ENCODE measurements around the gene ATP10D. TPM values are rescaled to one million over a fixed set of nuclear protein-coding genes. Genes with fewer than 3 reads are reported as not detected.

The ATP10D gene
- total and polyA plus RNA-seq, 4 donors: 13.0 to 52.8 (median 21.5) TPM

DNA sequence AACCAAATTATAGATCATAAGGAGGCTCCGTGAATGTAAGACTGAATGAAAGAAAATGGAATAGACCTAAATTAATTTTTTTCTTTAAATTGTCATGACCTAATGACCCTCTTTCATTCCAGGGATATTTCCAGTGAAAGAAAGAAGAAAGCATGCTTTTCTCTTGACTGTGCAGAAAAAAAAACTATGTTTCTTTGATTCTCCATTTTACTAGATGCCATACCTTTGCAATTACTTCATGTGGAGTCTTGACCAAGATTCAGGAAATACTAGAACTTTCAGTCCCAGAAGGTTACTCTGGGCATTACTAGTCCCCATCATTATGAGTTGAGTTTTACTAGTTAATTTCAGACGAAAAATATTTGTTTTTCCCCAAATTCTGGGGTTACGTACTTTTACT is 15.1 kb upstream of the ATP10D start:
- Histone ChIP-seq H3K27ac (ENCODE audit: low read depth, low read length) (no peak overlapping the region), H3K9me3 (ENCODE audit: control insufficient read depth, insufficient read depth, low read length) (no peaks in the 10 kb centered on the region), H3K36me3 (ENCODE audit: control insufficient read depth, insufficient read depth, low read length) (no peaks in the 10 kb centered on the region), H3K4me3 (ENCODE audit: low read depth, low read length) (no peak overlapping the region), H3K4me1 (ENCODE audit: control insufficient read depth, insufficient read depth, low read length) (no peaks in the 10 kb centered on the region), H3K27me3 (ENCODE audit: control insufficient read depth, insufficient read depth, low read length) (no peaks in the 10 kb centered on the region)
- WGBS (ENCODE audit: insufficient coverage): no CpG with 5 or more reads among the region's 3 CpGs
- no peak for DNase-seq (ENCODE audit: low read depth in 4 of 6, low spot score in 6 of 6)

DNA sequence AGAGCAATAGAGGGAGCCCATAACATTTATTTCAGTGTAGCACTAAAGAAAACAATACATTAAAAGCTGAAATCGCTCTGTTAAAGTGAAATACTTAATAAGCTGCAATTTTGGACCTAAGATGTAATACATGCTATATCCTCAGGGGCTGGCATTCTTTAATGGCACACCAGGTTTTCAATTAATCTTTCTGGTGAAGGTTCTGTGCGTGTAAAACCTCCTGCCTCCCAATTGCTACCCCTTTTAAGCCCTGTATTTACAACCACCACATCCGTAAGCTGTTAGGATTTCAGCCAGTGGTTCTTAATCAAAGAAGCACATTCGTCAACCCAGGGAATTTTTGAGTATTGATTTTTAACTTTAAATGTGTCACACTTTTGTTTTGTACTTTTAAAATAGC is 14.0 kb upstream of the ATP10D start:
- WGBS (ENCODE audit: insufficient coverage): no CpG with 5 or more reads among the region's 4 CpGs
- H3K27ac ChIP-seq (ENCODE audit: low read depth, low read length): no peak overlapping the region

DNA sequence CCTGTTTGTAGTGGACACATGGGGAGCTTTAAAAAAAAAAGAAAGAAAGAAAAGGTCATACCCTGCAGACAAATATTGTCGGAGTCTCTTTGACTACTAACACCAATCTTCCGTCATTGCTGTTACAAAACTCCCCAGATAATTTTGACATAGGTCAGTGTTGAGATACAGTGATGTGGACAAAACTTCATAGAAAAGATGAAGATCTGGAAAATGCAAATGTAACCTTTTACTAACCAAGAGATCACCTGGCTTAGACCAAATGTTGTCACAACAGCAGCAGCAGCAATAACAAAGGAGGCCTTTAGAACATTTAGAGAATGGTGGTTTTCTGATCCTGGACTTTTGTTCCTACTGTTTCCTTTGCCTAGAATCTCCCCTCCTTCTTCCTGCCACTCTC is 13.5 kb upstream of the ATP10D start:
- Histone ChIP-seq H3K9me3 (ENCODE audit: control insufficient read depth, insufficient read depth, low read length) (no peaks in the 10 kb centered on the region), H3K4me1 (ENCODE audit: control insufficient read depth, insufficient read depth, low read length) (no peaks in the 10 kb centered on the region)
- no CpG with 5 or more reads among the region's 2 CpGs for WGBS (ENCODE audit: insufficient coverage)

More for the DNA sequence above, 14.0 kb upstream of the ATP10D start:
- Histone ChIP-seq H3K27me3 (ENCODE audit: control insufficient read depth, insufficient read depth, low read length) (no peaks in the 10 kb centered on the region), H3K9me3 (ENCODE audit: control insufficient read depth, insufficient read depth, low read length) (no peaks in the 10 kb centered on the region), H3K4me1 (ENCODE audit: control insufficient read depth, insufficient read depth, low read length) (no peaks in the 10 kb centered on the region), H3K4me3 (ENCODE audit: low read depth, low read length) (no peak overlapping the region), H3K36me3 (ENCODE audit: control insufficient read depth, insufficient read depth, low read length) (no peaks in the 10 kb centered on the region)
- DNase-seq (ENCODE audit: low read depth in 4 of 6, low spot score in 6 of 6): peak in 1 of 6 donors; percentile 44

DNA sequence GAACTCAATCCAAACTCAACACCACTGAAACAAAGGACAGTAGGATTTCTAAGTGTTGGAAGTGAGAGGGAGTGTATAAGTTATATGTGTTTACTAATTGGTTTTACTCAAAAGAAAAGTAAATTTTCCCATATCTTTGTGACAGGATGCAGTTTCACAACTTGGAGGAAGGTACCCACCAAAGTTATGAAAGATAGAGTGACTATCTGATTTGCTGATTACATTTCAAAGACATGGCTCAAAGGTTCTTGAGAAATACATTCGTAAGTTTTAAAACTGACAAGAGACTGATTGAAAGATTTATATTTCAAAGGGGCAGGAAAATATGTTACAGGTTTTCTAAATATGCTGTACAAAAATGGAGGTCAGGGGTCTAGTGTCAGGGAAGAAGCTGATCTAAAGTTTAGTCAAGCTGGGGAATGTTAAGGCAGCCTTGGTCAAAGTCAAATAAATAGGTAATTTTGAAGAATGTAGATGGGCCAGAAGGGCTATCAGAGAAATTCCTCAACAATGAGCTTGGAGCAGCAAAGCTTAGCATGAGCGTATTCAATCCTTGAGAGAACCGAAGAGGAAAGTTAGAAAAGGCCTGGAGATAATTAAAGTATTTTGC is 11.8 kb upstream of the ATP10D start:
- Histone ChIP-seq H3K9me3 (ENCODE audit: control insufficient read depth, insufficient read depth, low read length) (no peaks in the 10 kb centered on the region), H3K27ac (ENCODE audit: low read depth, low read length) (no peak overlapping the region), H3K4me1 (ENCODE audit: control insufficient read depth, insufficient read depth, low read length) (no peaks in the 10 kb centered on the region), H3K36me3 (ENCODE audit: control insufficient read depth, insufficient read depth, low read length) (no peaks in the 10 kb centered on the region), H3K27me3 (ENCODE audit: control insufficient read depth, insufficient read depth, low read length) (no peaks in the 10 kb centered on the region), H3K4me3 (ENCODE audit: low read depth, low read length) (no peak overlapping the region)
- 100% methylated on average over 2 of the region's 3 CpGs for WGBS (ENCODE audit: insufficient coverage)
- DNase-seq (ENCODE audit: low read depth in 4 of 6, low spot score in 6 of 6): no peak

More for the DNA sequence above, 13.5 kb upstream of the ATP10D start:
- no peak overlapping the region for H3K27ac ChIP-seq (ENCODE audit: low read depth, low read length)
- H3K36me3 ChIP-seq (ENCODE audit: control insufficient read depth, insufficient read depth, low read length): no peaks in the 10 kb centered on the region
- no peaks in the 10 kb centered on the region for H3K27me3 ChIP-seq (ENCODE audit: control insufficient read depth, insufficient read depth, low read length)
- no peak overlapping the region for H3K4me3 ChIP-seq (ENCODE audit: low read depth, low read length)
- DNase-seq (ENCODE audit: low read depth in 4 of 6, low spot score in 6 of 6): no peak

DNA sequence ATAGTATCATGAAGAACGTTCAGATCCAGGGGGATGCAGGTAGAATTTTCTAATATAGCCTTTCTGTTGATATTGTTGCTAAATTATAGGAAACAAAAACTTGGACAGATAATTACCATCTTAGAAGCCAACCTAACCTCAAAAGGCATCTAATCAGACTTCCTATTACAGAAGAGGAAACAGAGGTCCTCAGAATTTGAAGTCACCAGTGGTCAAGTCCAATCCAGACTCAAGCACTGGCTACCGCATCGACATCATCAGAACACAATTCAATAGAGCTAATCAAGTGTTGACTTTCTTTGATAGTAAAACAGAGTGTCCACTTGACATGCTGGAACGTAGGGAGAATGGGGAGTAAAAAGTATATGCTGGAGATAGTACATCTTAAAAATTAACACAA is 10.3 kb upstream of the ATP10D start:
- no CpG with 5 or more reads among the region's 4 CpGs for WGBS (ENCODE audit: insufficient coverage)
- H3K27ac ChIP-seq (ENCODE audit: low read depth, low read length): no peak overlapping the region
- no peaks in the 10 kb centered on the region for H3K9me3 ChIP-seq (ENCODE audit: control insufficient read depth, insufficient read depth, low read length)
- H3K4me1 ChIP-seq (ENCODE audit: control insufficient read depth, insufficient read depth, low read length): no peaks in the 10 kb centered on the region
- H3K36me3 ChIP-seq (ENCODE audit: control insufficient read depth, insufficient read depth, low read length): no peaks in the 10 kb centered on the region
- no peak overlapping the region for H3K4me3 ChIP-seq (ENCODE audit: low read depth, low read length)
- DNase-seq (ENCODE audit: low read depth in 4 of 6, low spot score in 6 of 6): no peak
- no peaks in the 10 kb centered on the region for H3K27me3 ChIP-seq (ENCODE audit: control insufficient read depth, insufficient read depth, low read length)

DNA sequence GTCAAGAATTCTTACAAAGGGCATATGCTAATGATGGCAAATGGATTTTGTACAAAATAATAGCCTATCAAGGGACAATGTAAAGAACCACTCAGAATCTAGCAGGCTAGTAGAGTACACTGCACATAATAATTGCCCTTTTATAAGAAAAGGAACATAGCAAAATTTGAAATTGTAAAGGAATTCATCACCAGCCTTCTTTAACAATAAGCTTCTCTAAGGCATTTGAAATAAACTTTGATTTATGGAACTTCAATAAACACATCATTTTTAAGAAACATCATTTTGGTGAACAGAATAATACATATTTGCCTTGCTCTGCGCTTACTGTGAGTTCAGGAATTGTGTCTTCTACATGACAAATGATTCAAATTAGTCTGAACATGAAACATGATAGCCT is 9.7 kb upstream of the ATP10D start:
- Histone ChIP-seq H3K4me3 (ENCODE audit: low read depth, low read length) (no peak overlapping the region), H3K4me1 (ENCODE audit: control insufficient read depth, insufficient read depth, low read length) (no peaks in the 10 kb centered on the region), H3K27me3 (ENCODE audit: control insufficient read depth, insufficient read depth, low read length) (no peaks in the 10 kb centered on the region), H3K27ac (ENCODE audit: low read depth, low read length) (no peak overlapping the region), H3K9me3 (ENCODE audit: control insufficient read depth, insufficient read depth, low read length) (no peaks in the 10 kb centered on the region), H3K36me3 (ENCODE audit: control insufficient read depth, insufficient read depth, low read length) (no peaks in the 10 kb centered on the region)
- no CpG with 5 or more reads among the region's 1 CpG for WGBS (ENCODE audit: insufficient coverage)
- DNase-seq (ENCODE audit: low read depth in 4 of 6, low spot score in 6 of 6): no peak

DNA sequence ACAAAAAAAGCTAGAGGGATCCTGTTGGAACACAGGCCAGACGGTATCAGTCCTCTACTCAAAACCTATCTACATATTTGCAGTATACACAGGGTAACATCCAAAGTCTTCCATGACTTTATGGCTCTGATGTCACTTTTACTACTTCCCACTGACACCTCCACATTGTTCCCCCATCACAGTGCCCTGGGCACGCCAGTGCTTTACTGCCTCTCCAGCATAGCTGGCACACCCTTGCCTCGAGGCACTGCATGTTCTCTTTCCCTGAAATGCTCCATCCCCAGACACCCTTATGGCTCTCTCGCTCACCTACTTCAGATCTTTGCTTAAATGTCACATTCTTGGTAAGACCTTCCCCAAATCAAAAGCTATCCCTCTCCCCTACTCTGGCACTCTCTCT is 6.3 kb upstream of the ATP10D start:
- Histone ChIP-seq H3K27me3 (ENCODE audit: control insufficient read depth, insufficient read depth, low read length) (no peaks in the 10 kb centered on the region), H3K4me1 (ENCODE audit: control insufficient read depth, insufficient read depth, low read length) (no peaks in the 10 kb centered on the region), H3K4me3 (ENCODE audit: low read depth, low read length) (no peak overlapping the region), H3K36me3 (ENCODE audit: control insufficient read depth, insufficient read depth, low read length) (no peaks in the 10 kb centered on the region), H3K9me3 (ENCODE audit: control insufficient read depth, insufficient read depth, low read length) (no peaks in the 10 kb centered on the region), H3K27ac (ENCODE audit: low read depth, low read length) (no peak overlapping the region)
- 71% methylated on average over 4 of the region's 4 CpGs for WGBS (ENCODE audit: insufficient coverage)
- no peak for DNase-seq (ENCODE audit: low read depth in 4 of 6, low spot score in 6 of 6)

DNA sequence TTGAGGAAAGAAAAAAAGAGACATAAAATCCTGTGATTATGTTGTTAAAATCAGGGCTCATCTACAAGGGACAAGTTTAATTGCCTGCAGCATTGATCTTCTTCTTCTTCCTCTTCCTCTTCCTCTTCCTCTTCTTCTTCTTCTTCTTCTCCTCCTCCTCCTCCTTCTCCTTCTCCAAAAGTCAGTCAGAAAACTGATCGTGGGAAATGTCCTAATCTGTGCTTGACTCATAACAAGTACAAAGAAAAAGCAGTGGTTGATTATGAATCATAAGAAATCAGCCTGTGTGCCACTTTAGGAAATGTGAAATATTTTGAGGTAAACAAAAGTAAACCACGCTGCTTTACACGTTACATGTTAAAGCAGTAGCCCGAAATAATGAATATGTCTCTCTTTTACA is 2.7 kb upstream of the ATP10D start:
- DNase-seq (ENCODE audit: low read depth in 4 of 6, low spot score in 6 of 6): no peak
- Histone ChIP-seq H3K4me1 (ENCODE audit: control insufficient read depth, insufficient read depth, low read length) (peaks cover 3% of the 10 kb centered on the region), H3K36me3 (ENCODE audit: control insufficient read depth, insufficient read depth, low read length) (no peaks in the 10 kb centered on the region), H3K27ac (ENCODE audit: low read depth, low read length) (no peak overlapping the region), H3K27me3 (ENCODE audit: control insufficient read depth, insufficient read depth, low read length) (no peaks in the 10 kb centered on the region), H3K4me3 (ENCODE audit: low read depth, low read length) (no peak overlapping the region), H3K9me3 (ENCODE audit: control insufficient read depth, insufficient read depth, low read length) (no peaks in the 10 kb centered on the region)
- no CpG with 5 or more reads among the region's 4 CpGs for WGBS (ENCODE audit: insufficient coverage)

DNA sequence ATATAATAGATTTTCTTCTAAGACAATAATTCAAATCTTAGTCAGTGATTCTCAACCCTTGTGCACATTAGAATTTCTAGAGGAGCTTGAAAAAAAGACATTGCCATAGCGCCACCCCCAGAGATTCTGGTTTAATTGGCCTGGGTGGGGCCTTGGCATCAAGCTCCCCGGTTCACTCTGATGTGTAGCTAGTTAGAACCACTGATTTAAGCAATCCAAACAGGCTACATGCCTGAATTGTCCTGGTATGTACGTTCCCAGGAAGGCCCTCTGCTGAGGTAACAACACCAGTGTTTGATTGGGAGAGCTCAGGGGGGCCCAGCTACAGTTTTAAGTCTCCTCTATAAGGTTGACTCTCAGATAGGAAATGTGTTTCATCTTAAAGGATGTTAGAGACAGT is 1.3 kb upstream of the ATP10D start:
- Histone ChIP-seq H3K4me1 (ENCODE audit: control insufficient read depth, insufficient read depth, low read length) (peaks cover 3% of the 10 kb centered on the region), H3K9me3 (ENCODE audit: control insufficient read depth, insufficient read depth, low read length) (no peaks in the 10 kb centered on the region), H3K36me3 (ENCODE audit: control insufficient read depth, insufficient read depth, low read length) (no peaks in the 10 kb centered on the region), H3K4me3 (ENCODE audit: low read depth, low read length) (no peak overlapping the region), H3K27ac (ENCODE audit: low read depth, low read length) (no peak overlapping the region), H3K27me3 (ENCODE audit: control insufficient read depth, insufficient read depth, low read length) (no peaks in the 10 kb centered on the region)
- DNase-seq (ENCODE audit: low read depth in 4 of 6, low spot score in 6 of 6): no peak
- 59% methylated on average over 3 of the region's 3 CpGs for WGBS (ENCODE audit: insufficient coverage)

DNA sequence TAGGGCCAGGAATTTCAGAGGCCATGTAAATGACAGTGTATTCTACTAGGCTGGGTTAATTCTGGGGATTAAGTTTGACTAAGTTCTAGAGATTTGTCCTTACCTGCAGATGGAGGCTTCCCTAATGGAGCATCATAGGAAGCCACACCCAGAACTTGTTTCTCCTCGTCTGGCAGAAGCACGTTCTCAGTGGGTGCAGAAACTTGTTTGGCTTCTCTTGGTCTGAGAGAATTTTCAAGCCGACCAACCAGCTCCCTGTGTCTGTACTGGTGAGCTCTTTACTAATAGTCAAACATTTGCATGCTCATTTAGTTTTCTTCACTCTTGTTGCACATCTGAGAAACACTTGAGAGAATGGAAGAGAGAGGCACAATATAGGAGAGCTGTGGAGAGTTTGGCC is 907 bp upstream of the ATP10D start:
- Histone ChIP-seq H3K9me3 (ENCODE audit: control insufficient read depth, insufficient read depth, low read length) (no peaks in the 10 kb centered on the region), H3K27me3 (ENCODE audit: control insufficient read depth, insufficient read depth, low read length) (no peaks in the 10 kb centered on the region), H3K27ac (ENCODE audit: low read depth, low read length) (no peak overlapping the region), H3K4me3 (ENCODE audit: low read depth, low read length) (no peak overlapping the region), H3K4me1 (ENCODE audit: control insufficient read depth, insufficient read depth, low read length) (peaks cover 3% of the 10 kb centered on the region), H3K36me3 (ENCODE audit: control insufficient read depth, insufficient read depth, low read length) (no peaks in the 10 kb centered on the region)
- WGBS (ENCODE audit: insufficient coverage): 100% methylated on average over 2 of the region's 3 CpGs
- no peak for DNase-seq (ENCODE audit: low read depth in 4 of 6, low spot score in 6 of 6)

Measured in spinal cord (tissue), 10 donors.